ENCODE data around the gene SLC35A4.

- TF ChIP-seq CTCF (IDR thresholded peaks at IDR 0.05; ENCODE audit: low read depth, low read length, poor library complexity, severe bottlenecking): no peak
- no peak for TF ChIP-seq EZH2phosphoT487 (IDR thresholded peaks at IDR 0.05; ENCODE audit: borderline replicate concordance, low read length)
These were observed 26.2 kb downstream of the SLC35A4 start for GRCh38 chr5:140590861-140591260.
